Mesenteric fat pad (tissue), 1 donor: ENCODE results near the gene FBLIM1. TPM values are rescaled to one million over a fixed set of nuclear protein-coding genes. Genes with fewer than 3 reads are reported as not detected.

Experiments
- DNase-seq: peaks from one replicate; pipeline ENCODE4 v3.0.0-alpha.2; 2020; ENCODE audit warnings: low spot score
- total RNA-seq: library from RNA; stranded (reverse); fragmentation: NEBNext Ultra II Directional; extraction: Animal tissue kit (Norgen Biotek cat#: 25700); gene quantifications from one replicate; pipeline ENCODE4 v1.2.1, GENCODE V29; 2021
- donor health status: DM: yes; HTN: yes; CAD: no.

Gene FBLIM1
- total RNA-seq, 1 donor from 2014 or later: 34.5 TPM

- DNase-seq: no peak
These were observed 7.0 kb downstream of the FBLIM1 start for GRCh38 chr1:15765495-15766194.

- DNase-seq: no peak
These were observed 9.3 kb downstream of the FBLIM1 start for GRCh38 chr1:15767941-15768340.

- no peak for DNase-seq
These were observed 9.8 kb downstream of the FBLIM1 start for GRCh38 chr1:15768388-15768787.

GRCh38 chr1:15770313-15770962 is 11.8 kb downstream of the FBLIM1 start:
- no peak for DNase-seq

GRCh38 chr1:15771836-15772515 is 13.4 kb downstream of the FBLIM1 start:
- no peak for DNase-seq

GRCh38 chr1:15775706-15776105 is 17.1 kb downstream of the FBLIM1 start:
- no peak for DNase-seq

GRCh38 chr1:15777909-15778707 is 19.5 kb downstream of the FBLIM1 start:
- no peak for DNase-seq

- no peak for DNase-seq
These were observed 27.1 kb downstream of the FBLIM1 start for GRCh38 chr1:15785683-15786082.

- no peak for DNase-seq
These were observed 28.0 kb downstream of the FBLIM1 start for GRCh38 chr1:15786581-15786980.

- no peak for DNase-seq
These were observed 30.2 kb downstream of the FBLIM1 start for GRCh38 chr1:15788624-15789301.

- no peak for DNase-seq
These were observed 37.5 kb downstream of the FBLIM1 start for GRCh38 chr1:15796086-15796462.

GRCh38 chr1:15797614-15798390 is 39.2 kb downstream of the FBLIM1 start:
- no peak for DNase-seq

- DNase-seq: no peak
These were observed 40.6 kb downstream of the FBLIM1 start for GRCh38 chr1:15799004-15799867.

- DNase-seq: no peak
These were observed 41.6 kb downstream of the FBLIM1 start for GRCh38 chr1:15799928-15800835.

GRCh38 chr1:15802234-15802965 is 43.8 kb downstream of the FBLIM1 start:
- no peak for DNase-seq

GRCh38 chr1:15803380-15803779 is 44.8 kb downstream of the FBLIM1 start:
- DNase-seq: no peak

GRCh38 chr1:15804060-15804459 is 45.5 kb downstream of the FBLIM1 start:
- no peak for DNase-seq

GRCh38 chr1:15807121-15807520 is 48.5 kb downstream of the FBLIM1 start:
- DNase-seq: no peak
